ENCODE results near the gene UNC5CL. TPM values are rescaled to one million over a fixed set of nuclear protein-coding genes. Genes with fewer than 3 reads are reported as not detected.

Gene UNC5CL
- total and polyA plus RNA-seq, 9 of the 15 experiments (the other 6 are each of a cell fraction or from before 2014, with no cell fraction given): 0.07 to 1.8 (median 0.62) TPM; not detected in 1

- no peak overlapping the region for H2AFZ ChIP-seq (ENCODE audit: low read depth, low read length)
- H3K27ac ChIP-seq (ENCODE audit: extremely low read depth, low read depth, low read length): no peak overlapping the region
- H3K4me2 ChIP-seq (ENCODE audit: insufficient read depth, low read length): no peak overlapping the region
- peaks cover 5% of the 10 kb centered on the region; the same call in 1 of the 3 replicates for H3K79me2 ChIP-seq (ENCODE audit: control insufficient read depth, insufficient read depth, low read length)
- H3K36me3 ChIP-seq (ENCODE audit: control insufficient read depth, insufficient read depth, low read length): peaks cover 81% of the 10 kb centered on the region
- in situ Hi-C loops (cut with MboI): no loop called here
- H3K9me3 ChIP-seq (replicated peaks; ENCODE audit: control insufficient read depth, insufficient read depth, low read depth, low read length): no peaks in the 10 kb centered on the region
- no peaks in the 10 kb centered on the region for H3K27me3 ChIP-seq (ENCODE audit: control insufficient read depth in 2 of 2, insufficient read depth in 2 of 2, low read length in 2 of 2)
- no peak overlapping the region for H3K9ac ChIP-seq (ENCODE audit: insufficient read depth in 1 of 2, low read depth in 2 of 2, low read length in 2 of 2)
- no peak for DNase-seq (ENCODE audit: extremely low read depth in 1 of 4, low spot score in 3 of 4)
- H3K4me3 ChIP-seq: no peak overlapping the region
- H3K9me1 ChIP-seq (ENCODE audit: control insufficient read depth, insufficient read depth, low read length): no peaks in the 10 kb centered on the region
- POLR2A ChIA-PET: no interaction called here
- intact Hi-C loops (cut with micrococcal nuclease): no loop called here
- ATAC-seq: no peak
- FAIRE-seq: no peak
- H4K20me1 ChIP-seq (replicated peaks; ENCODE audit: control insufficient read depth, insufficient read depth, low read length): no peaks in the 10 kb centered on the region
- peak; percentile 89 for TF ChIP-seq ATF3 (IDR thresholded peaks at IDR 0.05)
- no peak for TF ChIP-seq ATF3 (CRISPR knock-in tag; conservative IDR thresholded peaks at IDR 0.05)
- TF ChIP-seq CEBPB (tag; IDR thresholded peaks at IDR 0.05): peak; percentile 76
- TF ChIP-seq NFE2L1 (tag; IDR thresholded peaks at IDR 0.05; ENCODE audit: borderline replicate concordance, low read depth): no peak
- TF ChIP-seq MYNN (IDR thresholded peaks at IDR 0.05): no peak
- TF ChIP-seq MYNN (CRISPR knock-in tag; IDR thresholded peaks at IDR 0.05): no peak
- no peak for TF ChIP-seq CEBPG (CRISPR knock-in tag; IDR thresholded peaks at IDR 0.05)
- peak; percentile 80 to 95 for TF ChIP-seq CEBPG (tag; conservative IDR thresholded peaks at IDR 0.05 in 1 of 2, IDR thresholded peaks at IDR 0.05 in 1 of 2)
- BruUV-seq (replicated peaks): no TSS peak
- CTCF ChIA-PET (ENCODE audit: low intra/inter-chr PET ratio): no interaction called here
- no peaks in the 10 kb centered on the region for H3K4me1 ChIP-seq (replicated peaks in 1 of 2; ENCODE audit: control insufficient read depth in 2 of 2, insufficient read depth in 2 of 2, low read length in 2 of 2)
Measured at GRCh38 chr6:41085182-41085581, 46.2 kb upstream of the UNC5CL start.

Measured in K562 (cell line).